Measurements from ENCODE around the gene MNX1. TPM values are rescaled to one million over a fixed set of nuclear protein-coding genes. Genes with fewer than 3 reads are reported as not detected.

The MNX1 gene
- total RNA-seq, 2 experiments from 2014 or later, result 4.4 to 4.7 TPM

DNA sequence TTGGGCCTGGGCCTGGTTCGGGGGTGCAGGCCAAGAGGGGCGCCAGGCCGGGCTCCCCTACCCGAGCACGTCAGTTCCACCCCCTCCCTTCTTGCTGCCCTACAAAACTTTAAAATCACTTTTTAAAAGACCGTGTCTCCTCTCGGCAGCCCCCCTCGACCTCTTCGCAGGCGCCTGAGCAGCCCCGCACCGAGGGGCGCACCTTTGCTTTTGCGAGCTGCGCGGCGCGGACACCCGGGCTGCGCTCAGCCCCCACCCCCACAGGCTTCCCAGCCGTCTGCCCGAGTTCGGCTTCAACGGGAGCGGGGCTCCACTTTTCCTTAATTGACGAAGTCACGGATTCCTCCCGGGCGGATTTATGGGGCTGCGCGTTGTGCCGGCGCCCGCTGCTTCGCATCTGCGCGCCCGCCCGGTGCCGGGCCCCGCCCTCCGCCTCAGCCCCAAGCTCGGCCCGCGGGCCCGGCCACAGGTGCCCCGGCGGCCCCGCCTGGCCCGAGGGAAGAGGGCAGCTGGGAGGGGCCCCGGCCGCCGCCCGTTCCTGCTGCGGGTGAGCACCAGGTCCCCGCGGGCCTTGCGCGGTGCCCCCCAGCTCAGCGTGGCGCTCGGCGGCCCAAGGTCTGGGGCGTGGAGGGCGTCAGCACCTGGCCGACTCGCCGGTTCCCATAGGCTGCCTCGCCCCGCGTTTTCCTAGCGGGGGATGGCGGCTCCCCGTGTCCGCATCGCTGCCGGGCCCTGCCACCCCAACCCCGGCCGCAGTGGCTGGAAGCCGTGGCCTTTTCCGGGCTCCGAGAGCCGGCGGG is 10.8 kb upstream of the MNX1 start:
- Histone ChIP-seq H3K9me2 (ENCODE audit: insufficient read depth, low read length) (no peaks in the 10 kb centered on the region), H3K4me2 (ENCODE audit: low read length) (no peak overlapping the region), H3K36me3 (ENCODE audit: insufficient read depth, low read length) (no peaks in the 10 kb centered on the region), H4K20me1 (ENCODE audit: insufficient read depth, low read length) (no peaks in the 10 kb centered on the region), H3K9me3 (ENCODE audit: low read length) (no peaks in the 10 kb centered on the region), H3K4me3 (ENCODE audit: low read depth, low read length, poor library complexity, severe bottlenecking) (no peak overlapping the region), H3K79me2 (ENCODE audit: insufficient read depth, low read depth, low read length) (no peaks in the 10 kb centered on the region), H3K4me1 (ENCODE audit: insufficient read depth, low read length, poor library complexity, severe bottlenecking) (peaks cover 7% of the 10 kb centered on the region), H3K27ac (ENCODE audit: low read depth, low read length, poor library complexity, severe bottlenecking) (no peak overlapping the region), H2AFZ (ENCODE audit: low read length) (no peak overlapping the region)
- ChIA-PET POLR2A (no interaction called here), CTCF (ENCODE audit: unreplicated experiment) (no interaction called here)
- TF ChIP-seq, protein P1, sequence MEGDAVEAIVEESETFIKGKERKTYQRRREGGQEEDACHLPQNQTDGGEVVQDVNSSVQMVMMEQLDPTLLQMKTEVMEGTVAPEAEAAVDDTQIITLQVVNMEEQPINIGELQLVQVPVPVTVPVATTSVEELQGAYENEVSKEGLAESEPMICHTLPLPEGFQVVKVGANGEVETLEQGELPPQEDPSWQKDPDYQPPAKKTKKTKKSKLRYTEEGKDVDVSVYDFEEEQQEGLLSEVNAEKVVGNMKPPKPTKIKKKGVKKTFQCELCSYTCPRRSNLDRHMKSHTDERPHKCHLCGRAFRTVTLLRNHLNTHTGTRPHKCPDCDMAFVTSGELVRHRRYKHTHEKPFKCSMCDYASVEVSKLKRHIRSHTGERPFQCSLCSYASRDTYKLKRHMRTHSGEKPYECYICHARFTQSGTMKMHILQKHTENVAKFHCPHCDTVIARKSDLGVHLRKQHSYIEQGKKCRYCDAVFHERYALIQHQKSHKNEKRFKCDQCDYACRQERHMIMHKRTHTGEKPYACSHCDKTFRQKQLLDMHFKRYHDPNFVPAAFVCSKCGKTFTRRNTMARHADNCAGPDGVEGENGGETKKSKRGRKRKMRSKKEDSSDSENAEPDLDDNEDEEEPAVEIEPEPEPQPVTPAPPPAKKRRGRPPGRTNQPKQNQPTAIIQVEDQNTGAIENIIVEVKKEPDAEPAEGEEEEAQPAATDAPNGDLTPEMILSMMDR (conservative IDR thresholded peaks at IDR 0.05; ENCODE audit: low read length), result no peak
- no peak for TF ChIP-seq EZH2phosphoT487 (IDR thresholded peaks at IDR 0.05; ENCODE audit: borderline replicate concordance, low read depth, low read length)
- intact Hi-C loops (cut with micrococcal nuclease; ENCODE audit: unreplicated experiment), result no loop called here
- BruUV-seq (replicated peaks), result no TSS peak
- DNase-seq (ENCODE audit: low spot score), result no peak

DNA sequence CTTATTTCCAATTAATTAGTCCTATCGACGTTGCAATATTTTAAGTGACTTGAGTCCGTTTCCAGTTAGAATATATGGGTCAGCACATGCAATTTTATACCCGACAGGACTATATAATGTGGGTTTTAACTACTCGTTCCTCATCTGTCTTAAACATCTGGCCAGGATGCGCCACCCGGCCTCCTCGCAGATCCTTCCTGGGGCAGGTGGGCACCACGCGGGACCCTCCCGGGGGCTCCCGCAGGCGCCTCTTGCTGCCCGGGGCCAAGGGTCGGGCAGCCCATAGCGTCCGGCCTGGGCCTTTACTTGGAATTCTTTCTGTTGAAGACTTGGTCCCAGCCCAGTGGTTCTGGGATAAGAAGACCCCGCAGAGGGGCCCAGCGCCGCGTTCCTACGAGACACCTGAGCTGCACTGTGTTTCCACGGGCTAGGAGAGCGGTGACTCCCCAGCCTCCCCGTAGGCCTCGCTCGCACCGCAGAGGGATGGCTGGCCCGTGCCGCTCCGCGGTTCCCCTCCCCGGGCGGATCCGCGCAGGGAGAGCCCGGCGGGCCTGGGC is 10.1 kb upstream of the MNX1 start:
- no peaks in the 10 kb centered on the region for H4K20me1 ChIP-seq (ENCODE audit: insufficient read depth, low read length)
- no peak overlapping the region for H3K4me3 ChIP-seq (ENCODE audit: low read depth, low read length, poor library complexity, severe bottlenecking)
- no TSS peak for BruUV-seq (replicated peaks)
- intact Hi-C loops (cut with micrococcal nuclease; ENCODE audit: unreplicated experiment), result no loop called here
- H3K9me3 ChIP-seq (ENCODE audit: low read length), result no peaks in the 10 kb centered on the region
- H3K79me2 ChIP-seq (ENCODE audit: insufficient read depth, low read depth, low read length), result no peaks in the 10 kb centered on the region
- ChIA-PET CTCF (ENCODE audit: unreplicated experiment) (no interaction called here), POLR2A (no interaction called here)
- H3K4me2 ChIP-seq (ENCODE audit: low read length), result no peak overlapping the region
- no peaks in the 10 kb centered on the region for H3K9me2 ChIP-seq (ENCODE audit: insufficient read depth, low read length)
- H2AFZ ChIP-seq (ENCODE audit: low read length), result no peak overlapping the region
- DNase-seq (ENCODE audit: low spot score), result no peak
- peaks cover 14% of the 10 kb centered on the region for H3K4me1 ChIP-seq (ENCODE audit: insufficient read depth, low read length, poor library complexity, severe bottlenecking)
- H3K27ac ChIP-seq (ENCODE audit: low read depth, low read length, poor library complexity, severe bottlenecking), result no peak overlapping the region
- no peaks in the 10 kb centered on the region for H3K36me3 ChIP-seq (ENCODE audit: insufficient read depth, low read length)
- TF ChIP-seq EZH2phosphoT487 (IDR thresholded peaks at IDR 0.05; ENCODE audit: borderline replicate concordance, low read depth, low read length), result no peak
- TF ChIP-seq, protein P1 (conservative IDR thresholded peaks at IDR 0.05; ENCODE audit: low read length), result no peak

Measured in OCI-LY7 (cell line).